Smooth muscle cell (in vitro differentiated cells): ENCODE measurements around the gene ADAR. TPM values are rescaled to one million over a fixed set of nuclear protein-coding genes. Genes with fewer than 3 reads are reported as not detected.

Experiments used
- DNase-seq: peaks from one replicate; lab custom pipeline; 2025; ENCODE audit not compliant: unreplicated experiment; lab: John Stamatoyannopoulos, UW
- H2AFZ ChIP-seq: fragments of 200-600 bp; sonication (generic); 2 replicates; pipeline ENCODE4 v1.6.0; 2016; ENCODE audit warnings: antibody characterized with exemption, low read depth, mild to moderate bottlenecking
- H3F3A ChIP-seq: fragments of 200-600 bp; sonication (generic); 2 replicates; pipeline ENCODE4 v1.6.0; 2017; ENCODE audit warnings: antibody characterized with exemption, low read depth
- H3K27ac ChIP-seq: fragments of 200-600 bp; sonication (generic); 2 replicates; pipeline ENCODE4 v1.5.1; 2016; ENCODE audit warnings: low read depth, mild to moderate bottlenecking
- H3K27me3 ChIP-seq: fragments of 200-600 bp; sonication (generic); 2 replicates; pipeline ENCODE4 v1.6.1; 2016; ENCODE audit warnings: low read depth, mild to moderate bottlenecking
- H3K36me3 ChIP-seq: fragments of 200-600 bp; sonication (generic); 2 replicates; pipeline ENCODE4 v1.5.1; 2016; ENCODE audit warnings: low read depth
- H3K4me1 ChIP-seq: fragments of 200-600 bp; sonication (generic); 2 replicates; pipeline ENCODE4 v1.5.1; 2016; ENCODE audit warnings: low read depth
- H3K4me2 ChIP-seq: fragments of 200-600 bp; sonication (generic); 2 replicates; pipeline ENCODE4 v1.6.0; 2016; ENCODE audit warnings: mild to moderate bottlenecking
- H3K4me3 ChIP-seq: fragments of 200-600 bp; sonication (generic); 2 replicates; pipeline ENCODE4 v1.5.1; 2016; ENCODE audit warnings: mild to moderate bottlenecking
- H3K79me2 ChIP-seq: fragments of 200-600 bp; sonication (generic); 2 replicates; pipeline ENCODE4 v1.6.0; 2016; ENCODE audit warnings: low read depth, mild to moderate bottlenecking
- H3K9ac ChIP-seq: fragments of 200-600 bp; sonication (generic); 2 replicates; pipeline ENCODE4 v1.6.0; 2016; ENCODE audit warnings: low read depth
- H3K9me3 ChIP-seq: fragments of 200-600 bp; sonication (generic); replicated peaks from 2 replicates; pipeline ENCODE4 v1.5.1; 2016; ENCODE audit warnings: low read depth
- H4K20me1 ChIP-seq: fragments of 200-600 bp; sonication (generic); 2 replicates; pipeline ENCODE4 v1.6.0; 2016; ENCODE audit warnings: low read depth
- CTCF ChIP-seq: fragments of 200-600 bp; sonication (generic); IDR thresholded peaks from 2 replicates; pipeline ENCODE4 v1.5.1; 2017; ENCODE audit warnings: borderline replicate concordance, mild to moderate bottlenecking, antibody characterized with exemption; ENCODE audit not compliant: insufficient read depth, poor library complexity, severe bottlenecking
- WGBS: methylation state at CpG from one replicate; pipeline ENCODE4 v1.1.7; 2016; ENCODE audit warnings: low lambda C conversion rate; 5-methylcytosine and 5-hydroxymethylcytosine counted together
- polyA plus RNA-seq: library from polyadenylated mRNA; unstranded; fragments of >200 nt; fragmentation: Nextera tagmentation; extraction: Ambion mirVana; gene quantifications from 2 replicates; pipeline ENCODE4 v1.2.1, GENCODE V29; 2016
- total RNA-seq: library from RNA; depleted of rRNA; stranded (reverse); fragments of >200 nt; gene quantifications from 2 replicates; pipeline ENCODE4 v1.2.3, GENCODE V29; 2014

Gene ADAR
- total and polyA plus RNA-seq, 2 experiments from 2014 or later = 39.1 to 80.6 TPM

GRCh38 chr1:154568157-154568815 is 39.7 kb downstream of the ADAR start:
- no peak for TF ChIP-seq CTCF
- Histone ChIP-seq H4K20me1 (no peaks in the 10 kb centered on the region), H3K79me2 (no peaks in the 10 kb centered on the region), H3K9me3 (no peaks in the 10 kb centered on the region), H3K36me3 (no peaks in the 10 kb centered on the region), H3F3A (no peaks in the 10 kb centered on the region), H3K9ac (no peak overlapping the region), H3K27ac (no peak overlapping the region), H2AFZ (no peak overlapping the region), H3K27me3 (peaks cover 54% of the 10 kb centered on the region), H3K4me2 (peak overlapping the region; percentile 82), H3K4me3 (peak overlapping the region; percentile 34), H3K4me1 (peaks cover 4% of the 10 kb centered on the region)
- DNase-seq = no peak
- 53% methylated on average over 17 of the region's 17 CpGs for WGBS

GRCh38 chr1:154567386-154568156 is 40.4 kb downstream of the ADAR start, which contains the start of gene CHRNB2:
Gene CHRNB2, plus strand, starts transcription at chr1:154567778. Its CDS starts 267 bp downstream, at chr1:154568045.
- 7% methylated on average over 49 of the region's 53 CpGs for WGBS
- no peaks in the 10 kb centered on the region for H4K20me1 ChIP-seq
- TF ChIP-seq CTCF = no peak
- H3K4me1 ChIP-seq = peaks cover 4% of the 10 kb centered on the region
- H3K27ac ChIP-seq = no peak within 1 kb of the TSS
- no peak within 1 kb of the TSS for H3K9ac ChIP-seq
- H3K79me2 ChIP-seq = no peaks in the 10 kb centered on the region
- H3F3A ChIP-seq = no peaks in the 10 kb centered on the region
- peak within 1 kb of the TSS; percentile 82 for H3K4me2 ChIP-seq
- DNase-seq = peak; percentile 34
- H3K27me3 ChIP-seq = peaks cover 54% of the 10 kb centered on the region
- H2AFZ ChIP-seq = no peak within 1 kb of the TSS
- H3K4me3 ChIP-seq = peak within 1 kb of the TSS; percentile 34
- no peaks in the 10 kb centered on the region for H3K9me3 ChIP-seq
- no peaks in the 10 kb centered on the region for H3K36me3 ChIP-seq

- H3K27me3 ChIP-seq = peaks cover 54% of the 10 kb centered on the region
- no peaks in the 10 kb centered on the region for H4K20me1 ChIP-seq
- no peaks in the 10 kb centered on the region for H3F3A ChIP-seq
- TF ChIP-seq CTCF = no peak
- no peak for DNase-seq
- no peak overlapping the region for H3K9ac ChIP-seq
- H2AFZ ChIP-seq = no peak overlapping the region
- H3K4me1 ChIP-seq = peaks cover 4% of the 10 kb centered on the region
- H3K79me2 ChIP-seq = no peaks in the 10 kb centered on the region
- H3K27ac ChIP-seq = no peak overlapping the region
- no peak overlapping the region for H3K4me3 ChIP-seq
- H3K36me3 ChIP-seq = no peaks in the 10 kb centered on the region
- no peaks in the 10 kb centered on the region for H3K9me3 ChIP-seq
- H3K4me2 ChIP-seq = no peak overlapping the region
- 91% methylated on average over 6 of the region's 6 CpGs for WGBS
Observed at GRCh38 chr1:154565876-154566275, 42.1 kb downstream of the ADAR start.
